T-cell (primary cell): ENCODE measurements around the gene ARL13A. TPM values are rescaled to one million over a fixed set of nuclear protein-coding genes. Genes with fewer than 3 reads are reported as not detected.
"Not testable (repeated sequence)": the region's sequence is repeated elsewhere in the genome, so short reads cannot be mapped to it uniquely, and the experiment has no call there.

Experiments used
- ATAC-seq, 4 experiments: fragments of 200-7000 bp in 3 of 4; fragments of 150-1000 bp in 1 of 4; cut with Tn5 transposase; replicated peaks in 1 of 4; 1 replicate in 3 of 4; 2 replicates in 1 of 4; pipeline ENCODE4 v1.10.0; 2021; ENCODE audit warnings: moderate library complexity in 3 of 4, mild to moderate bottlenecking in 2 of 4, moderate number of reproducible peaks in 1 of 4
- CTCF ChIA-PET, 2 donors: fragments of 300-600 bp; sonication (Branson Sonifier 250); formaldehyde crosslinking; loops; one replicate each; lab custom pipeline; 2022; ENCODE audit warnings: antibody characterized with exemption in 2 of 2; lab: Charles Lee
- POLR2A ChIA-PET, 2 donors: fragments of 300-600 bp; sonication (Branson Sonifier 250); formaldehyde crosslinking; loops; one replicate each; lab custom pipeline; 2022; ENCODE audit warnings: antibody characterized with exemption in 2 of 2; lab: Charles Lee
- DNase-seq, 35 experiments: peaks; one replicate each; pipeline versions ENCODE4 v3.0.0 to v3.0.0-alpha.2; 2013 to 2023
- H3K27ac ChIP-seq: one replicate; pipeline ENCODE4 v1.5.1; 2013; ENCODE audit warnings: low read length
- H3K27me3 ChIP-seq, 2 experiments: replicated peaks in 1 of 2; 1 replicate in 1 of 2; 2 replicates in 1 of 2; pipeline versions ENCODE4 v1.6.1 to v1.7.0; 2013; ENCODE audit warnings: low read length in 1 of 2, mixed read lengths in 1 of 2; ENCODE audit not compliant: control insufficient read depth in 2 of 2, insufficient read depth in 2 of 2; ENCODE audit errors: extremely low read depth in 1 of 2
- H3K36me3 ChIP-seq, 2 donors: 1 replicate in 1 of 2; 2 replicates in 1 of 2; pipeline versions ENCODE4 v1.6.1 to v1.7.0; 2013; ENCODE audit warnings: low read length in 1 of 2; ENCODE audit not compliant: control insufficient read depth in 2 of 2, insufficient read depth in 1 of 2; ENCODE audit errors: extremely low read depth in 1 of 2
- H3K4me1 ChIP-seq, 2 experiments: 1 replicate in 1 of 2; 2 replicates in 1 of 2; pipeline versions ENCODE4 v1.6.1 to v1.7.0; 2013; ENCODE audit warnings: low read length in 2 of 2, mixed read lengths in 1 of 2; ENCODE audit not compliant: insufficient read depth in 2 of 2, control insufficient read depth in 1 of 2; ENCODE audit errors: extremely low read depth in 1 of 2
- H3K4me3 ChIP-seq, 2 donors: 1 replicate in 1 of 2; 2 replicates in 1 of 2; pipeline versions ENCODE4 v1.5.1 to v1.7.0; 2013; ENCODE audit warnings: mild to moderate bottlenecking in 2 of 2, low read length in 1 of 2, moderate library complexity in 1 of 2; ENCODE audit not compliant: control insufficient read depth in 1 of 2; ENCODE audit errors: extremely low read depth in 1 of 2
- H3K9me3 ChIP-seq: 2 replicates; pipeline ENCODE4 v1.7.0; 2013
- H3K27ac Mint-ChIP-seq, 2 donors: one replicate each; pipeline ENCODE4 v1.8.0; 2020 to 2021; ENCODE audit warnings: mild to moderate bottlenecking in 2 of 2, mixed read lengths in 2 of 2
- H3K27me3 Mint-ChIP-seq, 2 donors: one replicate each; pipeline ENCODE4 v1.8.0; 2021 to 2022; ENCODE audit warnings: mixed read lengths in 2 of 2
- H3K36me3 Mint-ChIP-seq: one replicate; pipeline ENCODE4 v1.8.0; 2021; ENCODE audit warnings: mixed read lengths
- H3K4me1 Mint-ChIP-seq, 3 donors: one replicate each; pipeline ENCODE4 v1.8.0; 2020 to 2022; ENCODE audit warnings: mixed read lengths in 3 of 3, mild to moderate bottlenecking in 1 of 3
- H3K4me3 Mint-ChIP-seq, 3 donors: one replicate each; pipeline ENCODE4 v1.8.0; 2020 to 2022; ENCODE audit warnings: mild to moderate bottlenecking in 3 of 3, mixed read lengths in 3 of 3, moderate library complexity in 3 of 3
- H3K9me3 Mint-ChIP-seq, 3 donors: one replicate each; pipeline ENCODE4 v1.8.0; 2020 to 2022; ENCODE audit warnings: mixed read lengths in 3 of 3
- WGBS: methylation state at CpG from one replicate; pipeline ENCODE4 v1.1.5; 2013; ENCODE audit warnings: missing lambda C conversion rate; ENCODE audit not compliant: insufficient coverage; 5-methylcytosine and 5-hydroxymethylcytosine counted together
- total RNA-seq, 35 experiments: library from RNA in 6 of 35; stranded (reverse) in 6 of 35; fragments of 120-200 nt in 1 of 35; gene quantifications; one replicate each; pipeline versions ENCODE4 v1.2.1 to v1.2.4 and lab custom pipeline; 2013 to 2026

ARL13A gene
- total RNA-seq, 5 donors from 2014 or later (not counting 1 experiment from before 2014, with no cell fraction given) = not detected

- POLR2A ChIA-PET = interaction anchor here in 1 of 2 donors (0.6 kb wide), 1 partner anchor 55 kb away, joined by 4 read pairs; no protein-coding TSS in a partner anchor
- CTCF ChIA-PET = no interaction called here
- 100% methylated on average over 1 of the region's 3 CpGs for WGBS
- no peak overlapping the region for H3K4me3 ChIP-seq
- H3K36me3 Mint-ChIP-seq = peaks cover 11% of the 10 kb centered on the region
- peaks cover 0 to 4% of the 10 kb centered on the region in 2 donors for H3K27me3 Mint-ChIP-seq
- H3K36me3 ChIP-seq = peaks cover 0 to 3% of the 10 kb centered on the region in 2 donors
- H3K27ac Mint-ChIP-seq = no peak overlapping the region
- H3K4me1 Mint-ChIP-seq = no peaks in the 10 kb centered on the region
- H3K27ac ChIP-seq = no peak overlapping the region
- DNase-seq (no peak), ATAC-seq (no peak)
- no peaks in the 10 kb centered on the region for H3K9me3 ChIP-seq
- H3K9me3 Mint-ChIP-seq = no peaks in the 10 kb centered on the region
- no peaks in the 10 kb centered on the region for H3K4me1 ChIP-seq
- no peak overlapping the region for H3K4me3 Mint-ChIP-seq
- no peaks in the 10 kb centered on the region for H3K27me3 ChIP-seq
These were observed 10.5 kb downstream of the ARL13A start for GRCh38 chrX:100979881-100980607.

GRCh38 chrX:100980608-100981497, 11.3 kb downstream of the ARL13A start:
- no peak overlapping the region for H3K4me3 ChIP-seq
- ChIA-PET CTCF (no interaction called here), POLR2A (interaction anchor here in 1 of 2 donors (0.6 kb wide), 1 partner anchor 56 kb away, joined by 4 read pairs; no protein-coding TSS in a partner anchor)
- Mint-ChIP-seq H3K4me1 (no peaks in the 10 kb centered on the region), H3K36me3 (peaks cover 17% of the 10 kb centered on the region), H3K9me3 (no peaks in the 10 kb centered on the region), H3K27me3 (peaks cover 0 to 4% of the 10 kb centered on the region in 2 donors), H3K27ac (no peak overlapping the region), H3K4me3 (no peak overlapping the region)
- H3K9me3 ChIP-seq = no peaks in the 10 kb centered on the region
- WGBS = no CpG with 5 or more reads among the region's 6 CpGs
- ATAC-seq (no peak), DNase-seq (no peak)
- no peaks in the 10 kb centered on the region for H3K4me1 ChIP-seq
- H3K27me3 ChIP-seq = no peaks in the 10 kb centered on the region
- H3K36me3 ChIP-seq = peaks cover 0 to 3% of the 10 kb centered on the region in 2 donors
- H3K27ac ChIP-seq = no peak overlapping the region

- ATAC-seq, H3K4me1 ChIP-seq, H3K27me3 Mint-ChIP-seq, H3K4me3 ChIP-seq, CTCF ChIA-PET, H3K4me1 Mint-ChIP-seq, POLR2A ChIA-PET, DNase-seq, H3K4me3 Mint-ChIP-seq, H3K27ac Mint-ChIP-seq, H3K27ac ChIP-seq, H3K27me3 ChIP-seq, H3K36me3 ChIP-seq, H3K9me3 Mint-ChIP-seq, H3K9me3 ChIP-seq: not testable (repeated sequence)
- WGBS = no CpG with 5 or more reads among the region's 1 CpG
- peaks cover 17% of the 10 kb centered on the region for H3K36me3 Mint-ChIP-seq
These were observed 12.0 kb downstream of the ARL13A start for GRCh38 chrX:100981498-100981845.

- ChIA-PET POLR2A (no interaction called here), CTCF (no interaction called here)
- no peak for ATAC-seq
- H3K36me3 Mint-ChIP-seq = peaks cover 16% of the 10 kb centered on the region
- H3K36me3 ChIP-seq = peaks cover 0 to 3% of the 10 kb centered on the region in 2 donors
- H3K27me3 Mint-ChIP-seq = no peaks in the 10 kb centered on the region
- no peaks in the 10 kb centered on the region for H3K4me1 Mint-ChIP-seq
- H3K9me3 Mint-ChIP-seq = no peaks in the 10 kb centered on the region
- H3K4me3 Mint-ChIP-seq = no peak overlapping the region
- no peak overlapping the region for H3K27ac Mint-ChIP-seq
- no peak for DNase-seq
- H3K27me3 ChIP-seq = no peaks in the 10 kb centered on the region
- H3K4me1 ChIP-seq = no peaks in the 10 kb centered on the region
- H3K9me3 ChIP-seq = no peaks in the 10 kb centered on the region
- no peak overlapping the region for H3K4me3 ChIP-seq
- H3K27ac ChIP-seq = no peak overlapping the region
These were observed 15.3 kb downstream of the ARL13A start for GRCh38 chrX:100984818-100985217.

- no peaks in the 10 kb centered on the region for H3K9me3 Mint-ChIP-seq
- CTCF ChIA-PET = no interaction called here
- no peak for ATAC-seq
These were observed 20.6 kb downstream of the ARL13A start for GRCh38 chrX:100990139-100990538.

GRCh38 chrX:100994352-100995281, 25.1 kb downstream of the ARL13A start:
- Histone ChIP-seq H3K4me1 (no peaks in the 10 kb centered on the region), H3K36me3 (peaks cover 0 to 6% of the 10 kb centered on the region in 2 donors), H3K27me3 (no peaks in the 10 kb centered on the region), H3K9me3 (no peaks in the 10 kb centered on the region), H3K4me3 (no peak overlapping the region), H3K27ac (no peak overlapping the region)
- DNase-seq = no peak
- H3K4me3 Mint-ChIP-seq = no peak overlapping the region
- ChIA-PET CTCF (interaction anchor here in 1 of 2 donors (0.6 kb wide), 1 partner anchor 169 kb away, joined by 4 read pairs; no protein-coding TSS in a partner anchor), POLR2A (no interaction called here)
- peaks cover 15% of the 10 kb centered on the region for H3K36me3 Mint-ChIP-seq
- H3K4me1 Mint-ChIP-seq = peaks cover 0 to 2% (median 0%) of the 10 kb centered on the region in 3 donors
- H3K27ac Mint-ChIP-seq = no peak overlapping the region
- H3K27me3 Mint-ChIP-seq = no peaks in the 10 kb centered on the region
- no peak for ATAC-seq
- H3K9me3 Mint-ChIP-seq = no peaks in the 10 kb centered on the region
- no CpG with 5 or more reads among the region's 5 CpGs for WGBS

More at GRCh38 chrX:100990139-100990538, 20.6 kb downstream of the ARL13A start:
- Histone ChIP-seq H3K9me3 (no peaks in the 10 kb centered on the region), H3K27ac (no peak overlapping the region), H3K27me3 (no peaks in the 10 kb centered on the region), H3K36me3 (no peaks in the 10 kb centered on the region), H3K4me3 (no peak overlapping the region), H3K4me1 (no peaks in the 10 kb centered on the region)
- no peaks in the 10 kb centered on the region for H3K27me3 Mint-ChIP-seq
- H3K4me3 Mint-ChIP-seq = no peak overlapping the region
- peaks cover 19% of the 10 kb centered on the region for H3K36me3 Mint-ChIP-seq
- peaks cover 0 to 2% (median 0%) of the 10 kb centered on the region in 3 donors for H3K4me1 Mint-ChIP-seq
- POLR2A ChIA-PET = interaction anchor here in 1 of 2 donors (0.6 kb wide), 1 partner anchor 68 kb away, joined by 4 read pairs; no protein-coding TSS in a partner anchor
- 100% methylated on average over 1 of the region's 2 CpGs for WGBS
- no peak for DNase-seq
- H3K27ac Mint-ChIP-seq = no peak overlapping the region
